T-helper 17 cell (primary cell): ENCODE data around the gene NEU3. TPM values are rescaled to one million over a fixed set of nuclear protein-coding genes. Genes with fewer than 3 reads are reported as not detected.
A peak's percentile ranks its signal among the peaks of the same experiment; 100 is the strongest.

Experiments used
- ATAC-seq: fragments of 150-1000 bp; cut with Tn5 transposase; 2 replicates; pipeline ENCODE4 v1.10.0; 2021; ENCODE audit warnings: mild to moderate bottlenecking, moderate library complexity
- DNase-seq, 3 donors: peaks; one replicate each; pipeline versions ENCODE4 v3.0.0 to v3.0.0-alpha.2; 2020 to 2021
- H3K9me3 ChIP-seq: one replicate; pipeline ENCODE4 v1.7.0; 2013; ENCODE audit warnings: low read length, mild to moderate bottlenecking; ENCODE audit not compliant: control insufficient read depth, poor library complexity, severe bottlenecking
- H3K27ac Mint-ChIP-seq: one replicate; pipeline ENCODE4 v1.8.0; 2022; ENCODE audit warnings: mild to moderate bottlenecking, moderate library complexity, mixed read lengths
- H3K27me3 Mint-ChIP-seq: one replicate; pipeline ENCODE4 v1.8.0; 2022; ENCODE audit warnings: mixed read lengths
- H3K36me3 Mint-ChIP-seq: one replicate; pipeline ENCODE4 v1.8.0; 2022; ENCODE audit warnings: low read depth, mixed read lengths
- H3K4me1 Mint-ChIP-seq: one replicate; pipeline ENCODE4 v1.8.0; 2022; ENCODE audit warnings: mild to moderate bottlenecking, mixed read lengths
- H3K4me3 Mint-ChIP-seq: one replicate; pipeline ENCODE4 v1.8.0; 2022; ENCODE audit warnings: mild to moderate bottlenecking, moderate library complexity, mixed read lengths
- total RNA-seq, 4 donors: library from RNA in 2 of 4; stranded (reverse) in 2 of 4; gene quantifications; one replicate each; pipeline ENCODE4 v1.2.3 and lab custom pipeline; 2022 to 2026

Gene NEU3
- total RNA-seq, 2 donors from 2014 or later = 10.7 to 11.3 TPM

DNA sequence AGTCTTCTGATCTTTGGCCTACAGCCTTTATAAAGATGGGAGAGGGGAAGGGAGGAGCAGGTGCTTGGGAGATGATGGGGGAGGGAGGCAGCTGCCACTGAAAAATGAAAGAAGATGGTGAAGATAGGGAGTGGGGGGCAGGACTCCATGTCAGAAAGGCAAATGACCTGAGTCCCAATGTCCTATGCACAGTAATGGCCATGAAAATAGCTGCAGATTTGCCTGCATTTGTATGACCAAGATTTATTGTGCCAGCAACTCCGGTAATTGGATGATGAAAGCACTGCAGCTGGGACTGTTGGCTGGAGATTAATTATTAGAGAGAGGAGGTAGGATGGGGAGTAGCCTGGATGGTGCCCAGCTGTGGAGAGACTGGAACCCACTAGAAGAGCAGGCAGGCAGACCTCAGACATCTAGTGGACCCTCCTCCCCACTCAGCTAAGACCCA is 36.1 kb downstream of the NEU3 start:
- Mint-ChIP-seq H3K27ac (no peak overlapping the region), H3K4me3 (no peak overlapping the region), H3K4me1 (peaks cover 2% of the 10 kb centered on the region), H3K36me3 (peaks cover 4% of the 10 kb centered on the region), H3K27me3 (peaks cover 16% of the 10 kb centered on the region)
- no peaks in the 10 kb centered on the region for H3K9me3 ChIP-seq
- DNase-seq = no peak
- ATAC-seq = no peak

GRCh38 chr11:75025561-75025960 is 36.8 kb downstream of the NEU3 start:
- peaks cover 4% of the 10 kb centered on the region for H3K36me3 Mint-ChIP-seq
- no peak for DNase-seq
- H3K9me3 ChIP-seq = no peaks in the 10 kb centered on the region
- no peak overlapping the region for H3K4me3 Mint-ChIP-seq
- H3K4me1 Mint-ChIP-seq = peaks cover 2% of the 10 kb centered on the region
- no peak for ATAC-seq
- H3K27ac Mint-ChIP-seq = no peak overlapping the region
- peaks cover 16% of the 10 kb centered on the region for H3K27me3 Mint-ChIP-seq

DNA sequence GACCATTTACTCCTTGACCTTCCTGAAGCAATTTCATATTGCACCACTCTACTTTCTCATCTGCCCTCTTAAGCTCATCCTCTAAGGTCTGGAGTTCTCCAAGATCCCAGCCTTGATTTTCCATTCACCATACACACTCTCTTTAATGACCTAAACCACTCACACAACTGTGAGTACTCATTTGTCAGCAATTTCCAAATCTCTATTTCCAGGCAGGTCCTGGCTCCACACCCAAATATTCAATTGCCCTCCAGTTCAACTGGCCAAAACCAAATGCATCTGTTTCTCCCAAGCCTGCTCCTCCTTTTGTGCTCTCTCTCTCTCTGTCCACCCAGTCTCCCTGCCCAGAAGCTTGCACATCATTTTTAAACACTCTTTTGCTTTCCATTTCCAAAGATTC is 39.6 kb downstream of the NEU3 start:
- Mint-ChIP-seq H3K27me3 (peaks cover 16% of the 10 kb centered on the region), H3K4me3 (no peak overlapping the region), H3K4me1 (peaks cover 2% of the 10 kb centered on the region), H3K27ac (no peak overlapping the region), H3K36me3 (peaks cover 4% of the 10 kb centered on the region)
- H3K9me3 ChIP-seq = no peaks in the 10 kb centered on the region
- no peak for DNase-seq
- ATAC-seq = no peak

- H3K4me1 Mint-ChIP-seq = peaks cover 4% of the 10 kb centered on the region
- H3K4me3 Mint-ChIP-seq = no peak overlapping the region
- H3K9me3 ChIP-seq = no peaks in the 10 kb centered on the region
- H3K27me3 Mint-ChIP-seq = peaks cover 16% of the 10 kb centered on the region
- DNase-seq = no peak
- ATAC-seq = no peak
- peaks cover 4% of the 10 kb centered on the region for H3K36me3 Mint-ChIP-seq
- H3K27ac Mint-ChIP-seq = no peak overlapping the region
Measured at GRCh38 chr11:75028724-75029123, 40.0 kb downstream of the NEU3 start.

- no peak for DNase-seq
- Mint-ChIP-seq H3K4me3 (no peak overlapping the region), H3K27ac (no peak overlapping the region), H3K36me3 (peaks cover 4% of the 10 kb centered on the region), H3K4me1 (peaks cover 4% of the 10 kb centered on the region), H3K27me3 (peaks cover 16% of the 10 kb centered on the region)
- H3K9me3 ChIP-seq = no peaks in the 10 kb centered on the region
- no peak for ATAC-seq
Measured at GRCh38 chr11:75029836-75030631, 41.3 kb downstream of the NEU3 start.

- DNase-seq (no peak), ATAC-seq (no peak)
- H3K4me1 Mint-ChIP-seq = peaks cover 7% of the 10 kb centered on the region
- no peak overlapping the region for H3K4me3 Mint-ChIP-seq
- peaks cover 4% of the 10 kb centered on the region for H3K36me3 Mint-ChIP-seq
- H3K27ac Mint-ChIP-seq = no peak overlapping the region
- H3K27me3 Mint-ChIP-seq = peaks cover 15% of the 10 kb centered on the region
- no peaks in the 10 kb centered on the region for H3K9me3 ChIP-seq
Measured at GRCh38 chr11:75031224-75031753, 42.6 kb downstream of the NEU3 start.

GRCh38 chr11:75031771-75032549 is 43.2 kb downstream of the NEU3 start:
- no peaks in the 10 kb centered on the region for H3K9me3 ChIP-seq
- DNase-seq = peak in 2 of 3 donors; percentile 37 to 47
- H3K4me3 Mint-ChIP-seq = no peak overlapping the region
- H3K27ac Mint-ChIP-seq = no peak overlapping the region
- peaks cover 8% of the 10 kb centered on the region for H3K27me3 Mint-ChIP-seq
- peaks cover 4% of the 10 kb centered on the region for H3K36me3 Mint-ChIP-seq
- ATAC-seq = no peak
- peaks cover 7% of the 10 kb centered on the region for H3K4me1 Mint-ChIP-seq

- Mint-ChIP-seq H3K4me3 (no peak overlapping the region), H3K4me1 (peaks cover 7% of the 10 kb centered on the region), H3K27ac (no peak overlapping the region), H3K27me3 (peaks cover 6% of the 10 kb centered on the region), H3K36me3 (peaks cover 4% of the 10 kb centered on the region)
- no peaks in the 10 kb centered on the region for H3K9me3 ChIP-seq
- DNase-seq (no peak), ATAC-seq (no peak)
Measured at GRCh38 chr11:75032550-75032935, 43.8 kb downstream of the NEU3 start.

DNA sequence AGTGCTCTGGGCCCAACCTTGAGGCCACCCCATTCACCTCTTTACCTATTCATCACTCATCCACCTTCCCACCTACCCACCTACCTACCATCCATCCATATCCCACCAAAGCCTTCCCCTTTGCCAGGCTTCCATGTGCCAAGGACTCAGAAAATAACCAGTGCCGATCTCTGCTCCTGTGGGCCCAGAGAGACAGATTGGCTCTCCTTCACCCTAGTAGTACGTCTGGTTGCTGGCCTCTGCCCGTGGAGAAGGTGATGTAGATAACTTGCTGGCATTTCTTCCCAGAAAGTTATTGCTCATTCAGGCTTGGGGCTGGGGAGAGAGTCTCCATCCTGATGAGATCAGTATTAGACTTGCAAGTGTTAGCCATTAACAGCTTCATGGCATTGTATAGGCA is 45.2 kb downstream of the NEU3 start:
- no peaks in the 10 kb centered on the region for H3K9me3 ChIP-seq
- Mint-ChIP-seq H3K4me3 (no peak overlapping the region), H3K36me3 (no peaks in the 10 kb centered on the region), H3K4me1 (peaks cover 7% of the 10 kb centered on the region), H3K27ac (no peak overlapping the region), H3K27me3 (no peaks in the 10 kb centered on the region)
- no peak for ATAC-seq
- DNase-seq = no peak

- no peaks in the 10 kb centered on the region for H3K9me3 ChIP-seq
- ATAC-seq (no peak), DNase-seq (no peak)
- Mint-ChIP-seq H3K4me3 (no peak overlapping the region), H3K4me1 (peaks cover 7% of the 10 kb centered on the region), H3K27ac (no peak overlapping the region), H3K27me3 (no peaks in the 10 kb centered on the region), H3K36me3 (no peaks in the 10 kb centered on the region)
Measured at GRCh38 chr11:75035256-75035655, 46.5 kb downstream of the NEU3 start.

DNA sequence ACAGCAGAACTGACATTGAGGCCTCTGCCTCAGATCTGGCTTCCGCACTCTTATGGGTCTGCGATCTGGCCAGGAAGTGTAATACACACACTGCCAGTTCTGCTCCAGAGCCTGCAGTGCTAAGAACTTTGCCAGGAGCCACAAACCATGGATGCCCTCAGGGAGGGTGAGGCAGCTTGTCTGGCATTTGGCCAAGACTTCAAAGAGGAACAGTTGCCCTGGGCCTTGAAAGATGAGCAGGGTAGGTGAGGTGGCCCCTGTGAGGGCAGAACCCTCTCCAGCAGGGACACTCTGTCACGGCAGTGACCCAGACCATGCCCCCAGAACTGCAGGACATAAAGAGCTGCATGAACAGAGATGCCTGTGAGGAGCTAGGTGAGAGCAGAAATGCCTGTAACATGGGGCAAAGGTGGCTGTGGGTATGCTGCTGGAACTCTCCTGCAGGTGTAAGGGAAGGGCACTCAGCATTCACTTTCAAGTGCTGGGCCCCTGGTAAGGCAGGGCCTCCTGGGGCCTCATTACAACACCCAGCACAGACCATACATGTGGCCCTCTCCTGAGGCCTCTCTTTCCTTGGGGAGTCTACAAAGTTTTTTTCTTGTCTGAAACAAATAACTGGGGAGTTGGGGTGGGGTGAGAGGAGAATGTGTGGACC is 47.3 kb downstream of the NEU3 start:
- ATAC-seq = no peak

GRCh38 chr11:75040167-75040770 is 51.5 kb downstream of the NEU3 start:
- DNase-seq = no peak
- no peak overlapping the region for H3K27ac Mint-ChIP-seq
- ATAC-seq = no peak
- peaks cover 3% of the 10 kb centered on the region for H3K4me1 Mint-ChIP-seq
- H3K36me3 Mint-ChIP-seq = no peaks in the 10 kb centered on the region
- no peak overlapping the region for H3K4me3 Mint-ChIP-seq
- no peaks in the 10 kb centered on the region for H3K27me3 Mint-ChIP-seq
- H3K9me3 ChIP-seq = no peaks in the 10 kb centered on the region

More for the DNA sequence above, 47.3 kb downstream of the NEU3 start:
- Mint-ChIP-seq H3K36me3 (no peaks in the 10 kb centered on the region), H3K4me3 (no peak overlapping the region), H3K27ac (no peak overlapping the region), H3K27me3 (no peaks in the 10 kb centered on the region), H3K4me1 (peaks cover 7% of the 10 kb centered on the region)
- DNase-seq = no peak
- no peaks in the 10 kb centered on the region for H3K9me3 ChIP-seq

DNA sequence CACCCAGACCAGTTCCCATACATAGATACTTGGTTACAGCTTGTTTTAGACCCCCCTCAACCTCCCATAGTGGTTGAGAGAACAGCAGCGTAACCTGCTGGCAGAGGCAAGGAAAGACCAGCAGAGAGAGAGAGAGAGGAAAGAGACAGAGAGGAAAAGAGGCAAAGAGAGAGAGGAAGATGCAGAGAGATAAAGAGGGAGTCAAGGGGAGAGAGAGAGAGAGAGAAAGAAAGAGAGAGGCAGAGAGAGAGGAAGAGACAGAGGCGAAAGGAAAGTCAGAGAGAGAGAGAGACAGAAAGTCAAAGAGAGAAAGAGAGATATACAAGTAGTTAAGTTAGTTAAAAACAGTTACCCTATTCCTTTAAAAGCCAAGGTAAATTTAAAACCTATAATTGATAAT is 52.5 kb downstream of the NEU3 start:
- Mint-ChIP-seq H3K4me3 (no peak overlapping the region), H3K4me1 (no peaks in the 10 kb centered on the region), H3K36me3 (no peaks in the 10 kb centered on the region), H3K27ac (no peak overlapping the region), H3K27me3 (no peaks in the 10 kb centered on the region)
- no peak for DNase-seq
- no peaks in the 10 kb centered on the region for H3K9me3 ChIP-seq
- ATAC-seq = no peak
